AG09319 (cell line): ENCODE data around the gene LTB.

Experiments used
- DNase-seq: peaks from one replicate; pipeline ENCODE4 v3.0.0-alpha.2; 2010; ENCODE audit warnings: low read depth; ENCODE audit errors: extremely low read depth
- CTCF ChIP-seq: IDR thresholded peaks from 2 replicates; pipeline ENCODE4 v1.5.1; 2011; ENCODE audit warnings: low read depth, mild to moderate bottlenecking, inconsistent platforms, low read length, moderate library complexity

LTB gene

GRCh38 chr6:31578184-31579118 lies 3.8 kb downstream of the LTB start:
- DNase-seq: no peak
- no peak for TF ChIP-seq CTCF

GRCh38 chr6:31577579-31577966 lies 4.7 kb downstream of the LTB start:
- no peak for TF ChIP-seq CTCF
- no peak for DNase-seq

GRCh38 chr6:31576897-31577578 lies 5.2 kb downstream of the LTB start:
- DNase-seq: no peak
- TF ChIP-seq CTCF: no peak

GRCh38 chr6:31575952-31576685 lies 6.1 kb downstream of the LTB start:
- DNase-seq: no peak
- no peak for TF ChIP-seq CTCF

- no peak for TF ChIP-seq CTCF
- DNase-seq: no peak
Observed at GRCh38 chr6:31575335-31575901, 6.8 kb downstream of the LTB start, which contains the start of gene TNF. TSS of gene TNF (plus strand) at chr6:31575565. CDS start at chr6:31575742, 177 bp downstream.

GRCh38 chr6:31574106-31575061 lies 7.8 kb downstream of the LTB start:
- no peak for TF ChIP-seq CTCF

More at GRCh38 chr6:31574106-31575061, 7.8 kb downstream of the LTB start:
- no peak for DNase-seq
